ENCODE measurements around the gene MYO9A.

- TF ChIP-seq CTCF (conservative IDR thresholded peaks at IDR 0.05) = no peak
- TF ChIP-seq EZH2 (IDR thresholded peaks at IDR 0.05; ENCODE audit: low read depth) = no peak
These were observed 45.8 kb upstream of the MYO9A start for GRCh38 chr15:72163719-72164118.
